Progenitor cell of endocrine pancreas (in vitro differentiated cells): ENCODE measurements around the gene PLB1. TPM values are rescaled to one million over a fixed set of nuclear protein-coding genes. Genes with fewer than 3 reads are reported as not detected.

Experiments
- DNase-seq: peaks from one replicate; pipeline ENCODE4 v3.0.0; 2021; ENCODE audit warnings: low spot score; ENCODE audit not compliant: unreplicated experiment
- H3K27ac Mint-ChIP-seq: 2 replicates; pipeline ENCODE4 v1.8.0; 2021; ENCODE audit warnings: mild to moderate bottlenecking, moderate library complexity, mixed read lengths
- H3K27me3 Mint-ChIP-seq: 2 replicates; pipeline ENCODE4 v1.8.0; 2021; ENCODE audit warnings: mixed read lengths
- H3K36me3 Mint-ChIP-seq: 2 replicates; pipeline ENCODE4 v1.8.0; 2022; ENCODE audit warnings: mixed read lengths; ENCODE audit not compliant: insufficient read depth
- H3K4me1 Mint-ChIP-seq: 2 replicates; pipeline ENCODE4 v1.8.0; 2021; ENCODE audit warnings: low read depth, mixed read lengths
- H3K4me3 Mint-ChIP-seq: 2 replicates; pipeline ENCODE4 v1.8.0; 2021; ENCODE audit warnings: low read depth, mild to moderate bottlenecking, moderate library complexity, mixed read lengths
- H3K9me3 Mint-ChIP-seq: 2 replicates; pipeline ENCODE4 v1.8.0; 2021; ENCODE audit warnings: low read depth, mixed read lengths
- total RNA-seq: library from RNA; stranded (reverse); gene quantifications from 2 replicates; pipeline ENCODE4 v1.2.1, GENCODE V29; 2021
- TF ChIP-seq, protein P1 (sequence below): fragments of 200-600 bp; sonication (generic); IDR thresholded peaks from one replicate; pipeline ENCODE4 v1.5.0; 2021; ENCODE audit warnings: antibody characterized with exemption, mild to moderate bottlenecking; ENCODE audit not compliant: unreplicated experiment

The PLB1 gene
- total RNA-seq, 1 donor from 2014 or later: 0.65 TPM

DNA sequence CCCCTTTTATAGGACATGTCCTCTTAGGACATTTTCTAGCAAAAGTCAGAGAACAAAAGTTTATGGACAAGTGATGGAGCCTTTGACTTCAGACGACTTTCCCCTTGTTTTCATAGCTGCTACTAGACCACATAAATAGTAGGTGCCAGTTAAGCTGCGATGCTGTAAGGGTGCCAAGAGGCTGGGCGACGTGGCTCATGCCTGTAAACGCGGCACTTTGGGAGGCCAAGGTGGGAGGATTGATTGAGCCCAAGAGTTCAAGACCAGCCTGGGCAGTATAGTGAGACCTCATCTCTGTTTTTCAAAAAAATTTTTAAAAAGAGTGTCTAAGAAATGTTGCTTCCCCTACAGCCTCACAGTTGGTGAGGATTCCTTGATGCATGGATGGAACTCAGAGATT, 2.2 kb upstream of the PLB1 start:
- TF ChIP-seq, protein P1, sequence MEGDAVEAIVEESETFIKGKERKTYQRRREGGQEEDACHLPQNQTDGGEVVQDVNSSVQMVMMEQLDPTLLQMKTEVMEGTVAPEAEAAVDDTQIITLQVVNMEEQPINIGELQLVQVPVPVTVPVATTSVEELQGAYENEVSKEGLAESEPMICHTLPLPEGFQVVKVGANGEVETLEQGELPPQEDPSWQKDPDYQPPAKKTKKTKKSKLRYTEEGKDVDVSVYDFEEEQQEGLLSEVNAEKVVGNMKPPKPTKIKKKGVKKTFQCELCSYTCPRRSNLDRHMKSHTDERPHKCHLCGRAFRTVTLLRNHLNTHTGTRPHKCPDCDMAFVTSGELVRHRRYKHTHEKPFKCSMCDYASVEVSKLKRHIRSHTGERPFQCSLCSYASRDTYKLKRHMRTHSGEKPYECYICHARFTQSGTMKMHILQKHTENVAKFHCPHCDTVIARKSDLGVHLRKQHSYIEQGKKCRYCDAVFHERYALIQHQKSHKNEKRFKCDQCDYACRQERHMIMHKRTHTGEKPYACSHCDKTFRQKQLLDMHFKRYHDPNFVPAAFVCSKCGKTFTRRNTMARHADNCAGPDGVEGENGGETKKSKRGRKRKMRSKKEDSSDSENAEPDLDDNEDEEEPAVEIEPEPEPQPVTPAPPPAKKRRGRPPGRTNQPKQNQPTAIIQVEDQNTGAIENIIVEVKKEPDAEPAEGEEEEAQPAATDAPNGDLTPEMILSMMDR: no peak
- DNase-seq: no peak
- H3K4me3 Mint-ChIP-seq: no peak overlapping the region
- H3K9me3 Mint-ChIP-seq: no peaks in the 10 kb centered on the region
- no peaks in the 10 kb centered on the region for H3K4me1 Mint-ChIP-seq
- peaks cover 10% of the 10 kb centered on the region for H3K27me3 Mint-ChIP-seq
- no peaks in the 10 kb centered on the region for H3K36me3 Mint-ChIP-seq
- H3K27ac Mint-ChIP-seq: no peak overlapping the region

DNA sequence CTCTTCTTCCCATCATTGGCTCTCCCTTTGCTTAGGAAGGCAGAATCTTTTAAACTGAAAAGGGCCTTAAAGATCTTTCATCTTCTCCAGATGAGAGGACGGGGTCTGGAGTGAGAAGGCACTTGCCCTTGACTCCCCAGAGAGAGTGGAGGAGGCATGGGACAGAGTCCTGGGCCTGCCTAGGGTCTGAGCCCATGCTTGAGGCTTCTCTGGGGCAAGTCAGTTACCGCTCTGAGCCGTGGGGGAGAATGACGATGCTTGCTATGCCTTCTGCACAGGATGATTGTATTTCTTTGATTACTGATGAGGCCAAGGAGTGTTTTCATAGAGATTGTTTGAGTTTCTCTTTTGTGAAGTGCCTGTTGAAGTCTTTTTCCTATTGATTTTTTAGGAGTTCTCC, 921 bp downstream of the PLB1 start:
- no peak for DNase-seq
- TF ChIP-seq, protein P1: no peak
- Mint-ChIP-seq H3K4me3 (no peak overlapping the region), H3K9me3 (no peaks in the 10 kb centered on the region), H3K4me1 (no peaks in the 10 kb centered on the region), H3K27ac (no peak overlapping the region), H3K36me3 (no peaks in the 10 kb centered on the region), H3K27me3 (peaks cover 6% of the 10 kb centered on the region)

DNA sequence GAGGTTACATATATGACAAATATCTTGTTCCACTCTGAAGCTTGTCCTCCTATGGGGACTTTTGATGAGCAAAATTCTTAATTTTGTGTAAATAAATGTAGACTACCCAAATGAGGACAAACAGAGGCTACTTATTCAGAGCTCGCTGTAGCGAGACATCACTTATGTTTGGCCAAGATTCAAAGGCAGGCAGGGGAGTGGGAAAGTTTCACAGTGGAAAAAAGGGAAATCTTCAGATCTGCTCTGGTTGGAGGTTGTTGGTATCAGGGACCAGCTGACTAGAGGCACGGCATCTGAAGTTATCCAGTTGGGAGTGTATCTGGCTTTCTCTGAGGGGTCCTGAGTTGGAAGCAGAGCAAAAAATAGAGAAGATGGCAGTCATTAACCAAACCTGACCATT, 1.3 kb downstream of the PLB1 start:
- Mint-ChIP-seq H3K27me3 (peaks cover 5% of the 10 kb centered on the region), H3K4me3 (no peak overlapping the region), H3K9me3 (no peaks in the 10 kb centered on the region), H3K36me3 (no peaks in the 10 kb centered on the region), H3K27ac (no peak overlapping the region), H3K4me1 (no peaks in the 10 kb centered on the region)
- TF ChIP-seq, protein P1: no peak
- no peak for DNase-seq

DNA sequence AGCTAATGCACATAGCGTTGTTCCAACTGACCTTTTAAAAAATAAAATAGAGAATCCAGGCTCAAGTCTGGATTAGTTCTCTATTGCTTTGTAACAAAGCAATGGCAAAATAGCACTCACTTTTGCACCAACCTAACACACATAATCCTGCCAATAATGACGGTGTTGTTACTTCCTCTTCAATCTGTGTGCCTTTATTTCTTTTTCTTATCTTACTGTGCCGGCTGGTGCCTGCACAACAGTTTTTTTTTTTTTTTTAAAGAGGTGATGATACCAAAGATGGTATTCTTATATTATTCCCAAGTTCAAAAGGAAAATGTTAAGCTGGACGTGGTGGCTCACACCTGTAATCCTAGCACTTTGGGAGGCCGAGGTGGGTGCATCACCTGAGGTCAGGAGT, 3.4 kb downstream of the PLB1 start:
- Mint-ChIP-seq H3K36me3 (no peaks in the 10 kb centered on the region), H3K9me3 (no peaks in the 10 kb centered on the region), H3K27ac (no peak overlapping the region), H3K4me3 (no peak overlapping the region), H3K4me1 (no peaks in the 10 kb centered on the region), H3K27me3 (peaks cover 6% of the 10 kb centered on the region)
- DNase-seq: no peak
- TF ChIP-seq, protein P1: no peak

DNA sequence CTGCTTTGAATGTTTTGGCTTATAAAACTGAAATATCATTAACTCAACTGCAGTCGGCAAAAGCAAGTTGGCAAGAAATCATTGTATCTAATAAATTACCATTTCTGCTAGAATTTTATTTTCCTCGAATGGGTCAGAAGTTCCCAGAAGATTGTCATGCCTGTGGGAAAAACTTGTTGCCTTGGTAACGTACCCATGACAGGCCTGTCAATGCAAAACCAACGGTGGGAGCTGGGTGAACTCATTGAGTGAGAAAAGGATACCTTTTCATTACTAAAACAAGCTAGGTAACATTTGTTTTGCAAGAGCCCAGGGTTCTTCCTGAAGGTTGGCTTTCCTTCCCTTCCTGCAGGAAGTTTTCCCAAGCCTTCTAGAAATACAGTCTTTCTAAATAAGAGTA, 9.5 kb downstream of the PLB1 start:
- Mint-ChIP-seq H3K27me3 (peaks cover 8% of the 10 kb centered on the region), H3K4me3 (no peak overlapping the region), H3K9me3 (no peaks in the 10 kb centered on the region), H3K36me3 (no peaks in the 10 kb centered on the region), H3K27ac (no peak overlapping the region), H3K4me1 (no peaks in the 10 kb centered on the region)
- no peak for DNase-seq
- TF ChIP-seq, protein P1: no peak
